Muscle of leg (tissue), 11 donors: ENCODE results near the gene SLC27A1. TPM values are rescaled to one million over a fixed set of nuclear protein-coding genes. Genes with fewer than 3 reads are reported as not detected.

Source experiments
- DNase-seq: peaks from one replicate; pipeline ENCODE4 v3.0.0; 2013
- H3K27ac ChIP-seq: one replicate; pipeline ENCODE4 v1.5.1; 2013; ENCODE audit warnings: mild to moderate bottlenecking, low read length, control low read depth
- H3K27me3 ChIP-seq: one replicate; pipeline ENCODE4 v1.6.1; 2013; ENCODE audit warnings: low read length; ENCODE audit not compliant: control insufficient read depth, insufficient read depth
- H3K36me3 ChIP-seq: one replicate; pipeline ENCODE4 v1.6.1; 2013; ENCODE audit warnings: low read length; ENCODE audit not compliant: control insufficient read depth, insufficient read depth
- H3K4me1 ChIP-seq: one replicate; pipeline ENCODE4 v1.6.1; 2013; ENCODE audit warnings: low read length; ENCODE audit not compliant: control insufficient read depth, insufficient read depth
- H3K4me3 ChIP-seq: one replicate; pipeline ENCODE4 v1.5.1; 2013; ENCODE audit warnings: low read length, control low read depth
- H3K9me3 ChIP-seq: replicated peaks from 2 replicates; pipeline ENCODE4 v1.6.1; 2013; ENCODE audit warnings: low read depth, low read length; ENCODE audit not compliant: control insufficient read depth
- WGBS: methylation state at CpG from one replicate; pipeline ENCODE4 v1.1.5; 2013; ENCODE audit warnings: missing lambda C conversion rate; ENCODE audit not compliant: insufficient coverage; 5-methylcytosine and 5-hydroxymethylcytosine counted together
- polyA plus RNA-seq, 8 donors: library from polyadenylated mRNA; unstranded; fragments of 120-200 nt; gene quantifications; one replicate each; pipeline versions ENCODE4 v1.2.1 to v1.2.3, GENCODE V29; 2013; ENCODE audit warnings: inconsistent platforms in 1 of 8, low replicate concordance in 1 of 8; ENCODE audit not compliant: insufficient read length in 8 of 8, insufficient read depth in 1 of 8
- total RNA-seq: library from RNA; stranded (reverse); fragments of 120-200 nt; gene quantifications from one replicate; pipeline ENCODE4 v1.2.4, GENCODE V29; 2013

The SLC27A1 gene
- total and polyA plus RNA-seq, 9 donors: 11.6 to 20.7 (median 15.8) TPM

DNA sequence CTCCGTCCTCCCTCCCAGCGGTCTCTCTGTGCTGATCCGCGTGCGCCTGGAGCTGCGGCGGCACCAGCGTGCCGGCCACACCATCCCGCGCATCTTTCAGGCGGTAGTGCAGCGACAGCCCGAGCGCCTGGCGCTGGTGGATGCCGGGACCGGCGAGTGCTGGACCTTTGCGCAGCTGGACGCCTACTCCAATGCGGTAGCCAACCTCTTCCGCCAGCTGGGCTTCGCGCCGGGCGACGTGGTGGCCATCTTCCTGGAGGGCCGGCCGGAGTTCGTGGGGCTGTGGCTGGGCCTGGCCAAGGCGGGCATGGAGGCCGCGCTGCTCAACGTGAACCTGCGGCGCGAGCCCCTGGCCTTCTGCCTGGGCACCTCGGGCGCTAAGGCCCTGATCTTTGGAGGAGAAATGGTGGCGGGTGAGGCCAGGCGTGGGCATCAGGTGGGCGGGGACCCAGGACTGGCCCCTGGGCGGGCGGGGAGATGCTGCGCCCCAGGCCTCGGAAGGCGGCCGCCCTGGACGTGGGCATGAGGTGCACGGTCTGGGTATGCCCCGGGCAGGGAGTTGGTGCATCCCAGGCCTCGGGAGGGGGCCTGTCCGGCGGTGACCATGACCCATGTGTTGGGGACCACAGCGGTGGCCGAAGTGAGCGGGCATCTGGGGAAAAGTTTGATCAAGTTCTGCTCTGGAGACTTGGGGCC, 16.4 kb downstream of the SLC27A1 start:
- no peak for DNase-seq
- Histone ChIP-seq H3K27ac (no peak overlapping the region), H3K4me3 (no peak overlapping the region), H3K4me1 (peaks cover 10% of the 10 kb centered on the region), H3K27me3 (no peaks in the 10 kb centered on the region), H3K36me3 (peaks cover 19% of the 10 kb centered on the region), H3K9me3 (no peaks in the 10 kb centered on the region)
- WGBS: 91% methylated on average over 50 of the region's 58 CpGs

GRCh38 chr19:17487284-17488121, 17.2 kb downstream of the SLC27A1 start:
- peaks cover 19% of the 10 kb centered on the region for H3K36me3 ChIP-seq
- peaks cover 10% of the 10 kb centered on the region for H3K4me1 ChIP-seq
- H3K9me3 ChIP-seq: no peaks in the 10 kb centered on the region
- H3K4me3 ChIP-seq: no peak overlapping the region
- no peak for DNase-seq
- no peaks in the 10 kb centered on the region for H3K27me3 ChIP-seq
- WGBS: 59% methylated on average over 15 of the region's 18 CpGs
- no peak overlapping the region for H3K27ac ChIP-seq

GRCh38 chr19:17488593-17489391, 18.5 kb downstream of the SLC27A1 start:
- Histone ChIP-seq H3K27me3 (no peaks in the 10 kb centered on the region), H3K4me3 (no peak overlapping the region), H3K4me1 (peaks cover 10% of the 10 kb centered on the region), H3K27ac (peak overlapping the region; percentile 20), H3K9me3 (no peaks in the 10 kb centered on the region), H3K36me3 (peaks cover 19% of the 10 kb centered on the region)
- peak; percentile 49 for DNase-seq
- WGBS: 26% methylated on average over 15 of the region's 31 CpGs

DNA sequence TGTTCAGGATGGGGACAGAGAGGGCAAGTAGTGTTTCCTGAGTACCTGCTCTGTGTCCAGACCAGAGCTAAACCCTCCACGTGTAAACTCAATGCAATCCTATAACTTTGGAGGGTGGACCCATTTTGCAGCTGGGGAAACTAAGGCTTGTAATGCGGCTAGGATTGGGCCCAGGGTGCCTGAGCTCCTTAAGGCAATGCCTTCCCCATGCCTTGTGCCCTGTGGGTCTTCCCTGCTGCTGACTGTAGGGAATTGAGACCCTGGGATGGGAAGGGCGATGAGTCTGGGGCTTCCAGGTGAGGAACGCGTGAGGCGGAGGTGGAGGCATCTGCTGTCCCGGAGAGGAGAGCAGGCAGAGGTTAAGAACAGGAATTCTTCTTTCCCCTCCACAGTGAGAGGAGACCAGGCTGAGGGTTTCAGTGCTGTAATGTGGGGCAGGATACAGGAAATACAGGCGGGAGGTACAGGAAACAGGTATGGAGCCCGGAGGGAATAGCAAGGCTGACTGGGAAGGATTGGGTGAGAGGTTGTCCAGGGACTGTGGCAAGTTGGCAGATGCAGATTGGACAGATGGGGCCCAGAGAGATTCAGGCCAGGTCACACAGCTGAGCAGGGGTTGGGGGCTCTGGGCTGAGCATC, 19.2 kb downstream of the SLC27A1 start:
- H3K36me3 ChIP-seq: peaks cover 19% of the 10 kb centered on the region
- no peak overlapping the region for H3K4me3 ChIP-seq
- no peaks in the 10 kb centered on the region for H3K27me3 ChIP-seq
- peaks cover 10% of the 10 kb centered on the region for H3K4me1 ChIP-seq
- 69% methylated on average over 4 of the region's 9 CpGs for WGBS
- H3K27ac ChIP-seq: peak overlapping the region; percentile 51
- no peak for DNase-seq
- no peaks in the 10 kb centered on the region for H3K9me3 ChIP-seq

GRCh38 chr19:17490411-17490810, 20.1 kb downstream of the SLC27A1 start:
- Histone ChIP-seq H3K4me3 (no peak overlapping the region), H3K36me3 (peaks cover 19% of the 10 kb centered on the region), H3K9me3 (no peaks in the 10 kb centered on the region), H3K4me1 (peaks cover 10% of the 10 kb centered on the region), H3K27ac (no peak overlapping the region), H3K27me3 (no peaks in the 10 kb centered on the region)
- WGBS: no CpG with 5 or more reads among the region's 4 CpGs
- no peak for DNase-seq

- no CpG with 5 or more reads among the region's 5 CpGs for whole genome bisulfite sequencing
- Histone ChIP-seq H3K27me3 (no peaks in the 10 kb centered on the region), H3K4me1 (peaks cover 18% of the 10 kb centered on the region), H3K36me3 (peaks cover 15% of the 10 kb centered on the region), H3K4me3 (no peak overlapping the region), H3K9me3 (no peaks in the 10 kb centered on the region), H3K27ac (peak overlapping the region; percentile 3)
- no peak for DNase-seq
Measured at GRCh38 chr19:17491287-17491686, 21.0 kb downstream of the SLC27A1 start.

GRCh38 chr19:17495639-17496296, 25.4 kb downstream of the SLC27A1 start:
- DNase-seq: peak; percentile 55
- Histone ChIP-seq H3K27me3 (no peaks in the 10 kb centered on the region), H3K36me3 (peaks cover 11% of the 10 kb centered on the region), H3K4me1 (peaks cover 16% of the 10 kb centered on the region), H3K27ac (no peak overlapping the region), H3K9me3 (no peaks in the 10 kb centered on the region), H3K4me3 (no peak overlapping the region)
- 24% methylated on average over 7 of the region's 9 CpGs for WGBS

- Histone ChIP-seq H3K9me3 (no peaks in the 10 kb centered on the region), H3K27me3 (no peaks in the 10 kb centered on the region), H3K27ac (no peak overlapping the region), H3K36me3 (peaks cover 15% of the 10 kb centered on the region), H3K4me1 (peaks cover 16% of the 10 kb centered on the region), H3K4me3 (no peak overlapping the region)
- peak; percentile 52 for DNase-seq
- WGBS: 29% methylated on average over 13 of the region's 14 CpGs
Measured at GRCh38 chr19:17496337-17496997, 26.1 kb downstream of the SLC27A1 start.

DNA sequence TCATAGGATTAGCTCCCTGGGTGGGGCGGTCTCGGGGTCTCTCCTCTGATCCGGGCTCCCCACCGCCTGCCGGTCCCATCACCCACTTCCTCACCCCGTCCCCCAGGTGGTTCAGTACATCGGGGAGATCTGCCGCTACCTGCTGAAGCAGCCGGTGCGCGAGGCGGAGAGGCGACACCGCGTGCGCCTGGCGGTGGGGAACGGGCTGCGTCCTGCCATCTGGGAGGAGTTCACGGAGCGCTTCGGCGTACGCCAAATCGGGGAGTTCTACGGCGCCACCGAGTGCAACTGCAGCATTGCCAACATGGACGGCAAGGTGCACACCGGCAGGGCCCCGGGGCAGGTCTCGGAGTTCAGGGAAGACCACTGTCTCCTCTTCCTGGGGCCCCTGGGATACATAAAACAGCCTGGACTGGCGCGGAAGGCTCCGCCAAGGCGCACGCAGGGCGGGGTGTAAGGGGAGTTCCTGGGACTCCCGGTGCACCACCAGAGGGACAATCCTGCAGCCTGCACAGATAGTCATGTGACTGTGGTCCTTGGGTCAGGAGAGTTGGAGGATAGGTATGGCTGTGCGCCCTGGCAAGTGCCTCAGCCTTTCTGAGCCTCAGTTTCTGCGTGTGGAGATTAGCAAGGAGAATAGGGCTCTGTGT, 26.9 kb downstream of the SLC27A1 start:
- WGBS: 28% methylated on average over 37 of the region's 41 CpGs
- DNase-seq: no peak

More for the DNA sequence above, 26.9 kb downstream of the SLC27A1 start:
- H3K9me3 ChIP-seq: no peaks in the 10 kb centered on the region
- no peak overlapping the region for H3K4me3 ChIP-seq
- H3K4me1 ChIP-seq: peaks cover 16% of the 10 kb centered on the region
- H3K27me3 ChIP-seq: no peaks in the 10 kb centered on the region
- H3K36me3 ChIP-seq: peaks cover 15% of the 10 kb centered on the region
- H3K27ac ChIP-seq: no peak overlapping the region
